RPMI7951 (cell line): Measurements from ENCODE around the gene ESR1. TPM values are rescaled to one million over a fixed set of nuclear protein-coding genes. Genes with fewer than 3 reads are reported as not detected.
"Not testable (repeated sequence)": the region's sequence is repeated elsewhere in the genome, so short reads cannot be mapped to it uniquely, and the experiment has no call there.

ENCODE experiments used
- DNase-seq: peaks from one replicate; pipeline ENCODE4 v3.0.0-alpha.2; 2012; ENCODE audit warnings: low read depth
- total RNA-seq: library from RNA; depleted of rRNA; stranded (reverse); fragments of >200 nt; shearing (Covaris generic); gene quantifications from 2 replicates; pipeline ENCODE4 v1.2.3, GENCODE V29; 2014

The ESR1 gene
- total RNA-seq, 1 experiment from 2014 or later = not detected

GRCh38 chr6:151813858-151814257 lies 6.4 kb downstream of the ESR1 start:
- DNase-seq = no peak

GRCh38 chr6:151814614-151815013 lies 7.1 kb downstream of the ESR1 start:
- no peak for DNase-seq

GRCh38 chr6:151822252-151823111 lies 15.0 kb downstream of the ESR1 start:
- no peak for DNase-seq

- DNase-seq = no peak
Observed at GRCh38 chr6:151826517-151827142, 19.1 kb downstream of the ESR1 start.

- DNase-seq = no peak
Observed at GRCh38 chr6:151832710-151833109, 25.2 kb downstream of the ESR1 start.

GRCh38 chr6:151835396-151835795 lies 27.9 kb downstream of the ESR1 start:
- DNase-seq = no peak

- DNase-seq = no peak
Observed at GRCh38 chr6:151837223-151837622, 29.7 kb downstream of the ESR1 start.

GRCh38 chr6:151842816-151843215 lies 35.3 kb downstream of the ESR1 start:
- no peak for DNase-seq

GRCh38 chr6:151847064-151847463 lies 39.6 kb downstream of the ESR1 start:
- DNase-seq = peak; percentile 19

GRCh38 chr6:151850479-151851003 lies 43.1 kb downstream of the ESR1 start:
- DNase-seq = no peak

- no peak for DNase-seq
Observed at GRCh38 chr6:151858294-151858693, 50.8 kb downstream of the ESR1 start.

GRCh38 chr6:151862461-151862860 lies 55.0 kb downstream of the ESR1 start:
- no peak for DNase-seq

GRCh38 chr6:151867361-151867869 lies 59.9 kb downstream of the ESR1 start:
- not testable (repeated sequence) for DNase-seq

GRCh38 chr6:151869345-151869744 lies 61.9 kb downstream of the ESR1 start:
- DNase-seq = peak; percentile 5

GRCh38 chr6:151869787-151870186 lies 62.3 kb downstream of the ESR1 start:
- DNase-seq = no peak

DNA sequence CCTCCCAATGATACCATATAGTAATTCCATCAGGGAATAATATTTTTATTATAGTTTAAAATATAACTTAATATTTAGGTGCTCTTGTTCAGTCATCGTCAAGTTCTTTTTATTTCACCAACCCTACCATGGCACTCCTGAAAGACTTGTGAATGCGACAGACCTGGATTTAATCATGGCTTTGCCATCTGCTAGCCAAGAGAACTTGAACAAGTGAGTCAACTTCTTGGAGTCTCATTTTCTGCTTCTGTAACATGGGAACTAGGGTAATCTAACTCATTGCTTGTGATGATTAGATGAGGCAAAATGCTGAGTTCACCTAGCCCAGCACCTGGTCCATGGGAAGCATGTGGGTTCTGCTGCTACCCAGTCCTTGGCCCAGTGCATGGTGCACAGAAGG lies 62.9 kb downstream of the ESR1 start:
- DNase-seq = no peak

DNA sequence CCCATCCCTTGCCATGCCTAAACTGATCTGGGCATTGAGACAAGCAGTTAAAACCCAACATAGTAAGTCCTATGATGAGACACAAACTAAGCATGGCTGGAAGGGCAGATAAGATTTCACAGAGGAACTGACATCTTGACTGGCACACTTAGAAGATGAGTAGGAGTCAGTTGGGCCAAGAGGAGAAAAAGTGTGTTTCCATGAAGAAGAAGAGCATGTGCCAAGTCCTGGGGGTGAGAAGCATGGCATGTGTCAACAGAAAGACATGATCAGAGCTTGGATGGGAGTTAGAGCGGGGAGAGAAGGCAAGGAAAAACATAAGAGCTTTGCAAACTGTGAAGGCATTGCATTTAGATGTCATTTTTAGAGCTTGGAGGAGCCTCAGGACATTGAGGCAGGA lies 68.0 kb downstream of the ESR1 start:
- no peak for DNase-seq

GRCh38 chr6:151876122-151876521 lies 68.6 kb downstream of the ESR1 start:
- DNase-seq = no peak

- DNase-seq = no peak
Observed at GRCh38 chr6:151877458-151877857, 70.0 kb downstream of the ESR1 start.

DNA sequence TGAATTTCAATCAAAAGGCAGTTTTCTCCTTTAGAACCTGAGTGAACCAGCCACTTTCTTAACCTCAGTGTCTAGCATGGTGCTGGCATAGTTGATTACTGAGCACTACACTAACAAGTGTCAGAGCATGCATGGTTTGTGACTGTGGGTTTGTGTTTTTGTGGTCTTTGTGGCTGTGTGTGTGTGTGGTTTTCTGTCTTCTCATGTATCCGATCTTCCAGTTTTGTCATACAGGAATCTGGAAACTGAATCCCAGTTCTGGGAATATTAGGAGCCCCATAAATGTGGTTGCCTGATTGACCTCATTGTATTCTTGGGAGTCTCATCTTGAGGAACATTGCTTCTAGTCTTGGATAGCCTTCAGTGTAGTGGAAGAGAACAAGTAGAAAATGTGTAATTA lies 73.7 kb downstream of the ESR1 start:
- DNase-seq = no peak

GRCh38 chr6:151882206-151882605 lies 74.7 kb downstream of the ESR1 start:
- no peak for DNase-seq

GRCh38 chr6:151885234-151885633 lies 77.8 kb downstream of the ESR1 start:
- DNase-seq = no peak

- DNase-seq = no peak
Observed at GRCh38 chr6:151891524-151891923, 84.0 kb downstream of the ESR1 start.
